Suprapubic skin (tissue), 4 donors: ENCODE data around the gene TMCC1.

Experiments
- EP300 ChIP-seq: sonication (generic); formaldehyde crosslinking; IDR thresholded peaks from one replicate; pipeline ENCODE4 v1.6.1; 2017; ENCODE audit warnings: antibody characterized with exemption
- POLR2A ChIP-seq, 2 donors: fragments of 450-650 bp; IDR thresholded peaks; one replicate each; pipeline ENCODE4 v1.6.1; 2017; ENCODE audit warnings: antibody characterized with exemption in 2 of 2, mild to moderate bottlenecking in 2 of 2, moderate library complexity in 2 of 2
- POLR2AphosphoS5 ChIP-seq, 3 donors: sonication (generic); formaldehyde crosslinking; IDR thresholded peaks; one replicate each; pipeline ENCODE4 v1.6.1; 2017; ENCODE audit warnings: antibody characterized with exemption in 3 of 3
- TF ChIP-seq, protein P1 (sequence below), 2 donors: fragments of 200-600 bp in 1 of 2; fragments of 450-650 bp in 1 of 2; sonication (generic) in 1 of 2; IDR thresholded peaks; one replicate each; pipeline ENCODE4 v1.5.1; 2016 to 2019; ENCODE audit warnings: antibody characterized with exemption in 2 of 2, mild to moderate bottlenecking in 1 of 2, moderate library complexity in 1 of 2

DNA sequence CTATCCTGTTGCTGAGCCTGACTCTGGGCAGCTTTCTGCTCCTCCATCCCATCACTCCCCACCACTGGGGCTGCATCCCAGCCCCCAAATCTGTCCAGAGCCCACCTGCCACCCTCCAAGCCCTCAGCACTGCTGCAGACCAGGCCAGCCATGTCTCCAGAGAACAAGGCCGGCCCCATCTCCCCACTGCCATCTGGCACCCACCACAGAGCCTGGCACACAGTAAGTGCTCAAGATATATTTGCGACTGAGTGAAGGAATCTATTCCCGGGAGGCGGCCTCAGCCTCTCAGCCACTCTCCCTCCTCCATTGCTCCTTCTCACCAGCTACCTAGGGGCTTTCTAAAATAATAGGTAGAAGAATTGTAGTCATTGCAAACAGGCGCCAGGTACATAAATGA, 291.8 kb downstream of the TMCC1 start:
- TF ChIP-seq POLR2AphosphoS5 (IDR thresholded peaks at IDR 0.05) (no peak), POLR2A (IDR thresholded peaks at IDR 0.05) (no peak), EP300 (no peak)
- TF ChIP-seq, protein P1, sequence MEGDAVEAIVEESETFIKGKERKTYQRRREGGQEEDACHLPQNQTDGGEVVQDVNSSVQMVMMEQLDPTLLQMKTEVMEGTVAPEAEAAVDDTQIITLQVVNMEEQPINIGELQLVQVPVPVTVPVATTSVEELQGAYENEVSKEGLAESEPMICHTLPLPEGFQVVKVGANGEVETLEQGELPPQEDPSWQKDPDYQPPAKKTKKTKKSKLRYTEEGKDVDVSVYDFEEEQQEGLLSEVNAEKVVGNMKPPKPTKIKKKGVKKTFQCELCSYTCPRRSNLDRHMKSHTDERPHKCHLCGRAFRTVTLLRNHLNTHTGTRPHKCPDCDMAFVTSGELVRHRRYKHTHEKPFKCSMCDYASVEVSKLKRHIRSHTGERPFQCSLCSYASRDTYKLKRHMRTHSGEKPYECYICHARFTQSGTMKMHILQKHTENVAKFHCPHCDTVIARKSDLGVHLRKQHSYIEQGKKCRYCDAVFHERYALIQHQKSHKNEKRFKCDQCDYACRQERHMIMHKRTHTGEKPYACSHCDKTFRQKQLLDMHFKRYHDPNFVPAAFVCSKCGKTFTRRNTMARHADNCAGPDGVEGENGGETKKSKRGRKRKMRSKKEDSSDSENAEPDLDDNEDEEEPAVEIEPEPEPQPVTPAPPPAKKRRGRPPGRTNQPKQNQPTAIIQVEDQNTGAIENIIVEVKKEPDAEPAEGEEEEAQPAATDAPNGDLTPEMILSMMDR (IDR thresholded peaks at IDR 0.05): no peak
